Endodermal cell (in vitro differentiated cells): ENCODE data around the gene ARHGAP6. TPM values are rescaled to one million over a fixed set of nuclear protein-coding genes. Genes with fewer than 3 reads are reported as not detected.

Source experiments
- DNase-seq: peaks from one replicate; pipeline ENCODE4 v3.0.0-alpha.2; 2017
- H3K27ac ChIP-seq: 2 replicates; pipeline ENCODE4 v1.5.1; 2013; ENCODE audit warnings: mild to moderate bottlenecking, low read depth, low read length, moderate library complexity
- H3K27me3 ChIP-seq: 2 replicates; pipeline ENCODE4 v1.6.1; 2013; ENCODE audit warnings: mild to moderate bottlenecking, low read length, moderate library complexity; ENCODE audit not compliant: insufficient read depth, control insufficient read depth, poor library complexity, severe bottlenecking
- H3K36me3 ChIP-seq: 2 replicates; pipeline ENCODE4 v1.7.0; 2013; ENCODE audit warnings: mild to moderate bottlenecking, low read length, moderate library complexity; ENCODE audit not compliant: control insufficient read depth, insufficient read depth
- H3K4me1 ChIP-seq: one replicate; pipeline ENCODE4 v1.7.0; 2013; ENCODE audit warnings: low read length; ENCODE audit not compliant: control insufficient read depth, insufficient read depth
- H3K4me3 ChIP-seq: 2 replicates; pipeline ENCODE4 v1.5.1; 2013; ENCODE audit warnings: mild to moderate bottlenecking, low read length, moderate library complexity
- H3K9ac ChIP-seq: 2 replicates; pipeline ENCODE4 v1.6.1; 2013; ENCODE audit warnings: mild to moderate bottlenecking, low read length, moderate library complexity; ENCODE audit not compliant: poor library complexity, severe bottlenecking; ENCODE audit errors: extremely low read depth
- H3K9me3 ChIP-seq: 2 replicates; pipeline ENCODE4 v1.6.1; 2013; ENCODE audit warnings: mild to moderate bottlenecking, low read length, moderate library complexity; ENCODE audit not compliant: control insufficient read depth
- H3K27ac Mint-ChIP-seq: 2 replicates; pipeline ENCODE4 v1.8.0; 2020; ENCODE audit warnings: mixed read lengths
- H3K27me3 Mint-ChIP-seq: 2 replicates; pipeline ENCODE4 v1.8.0; 2021; ENCODE audit warnings: mild to moderate bottlenecking, mixed read lengths; ENCODE audit not compliant: insufficient read depth
- H3K36me3 Mint-ChIP-seq: 2 replicates; pipeline ENCODE4 v1.8.0; 2020; ENCODE audit warnings: low read depth, mixed read lengths
- H3K4me1 Mint-ChIP-seq: 2 replicates; pipeline ENCODE4 v1.8.0; 2020; ENCODE audit warnings: mixed read lengths
- H3K4me3 Mint-ChIP-seq: 2 replicates; pipeline ENCODE4 v1.8.0; 2020; ENCODE audit warnings: mild to moderate bottlenecking, moderate library complexity, mixed read lengths
- H3K9me3 Mint-ChIP-seq: 2 replicates; pipeline ENCODE4 v1.8.0; 2020; ENCODE audit warnings: mild to moderate bottlenecking, mixed read lengths
- CTCF ChIP-seq: fragments of 200-600 bp; sonication (generic); conservative IDR thresholded peaks from 2 replicates; pipeline ENCODE4 v1.5.0; 2021; ENCODE audit warnings: antibody characterized with exemption, mild to moderate bottlenecking
- WGBS, 2 experiments: methylation state at CpG; one replicate each; pipeline versions ENCODE4 v1.1.5 to v1.1.7; 2013; ENCODE audit warnings: missing lambda C conversion rate in 2 of 2, mixed read lengths in 1 of 2; ENCODE audit not compliant: insufficient coverage in 1 of 2, insufficient read length in 1 of 2; 5-methylcytosine and 5-hydroxymethylcytosine counted together
- total RNA-seq, 2 donors: library from RNA; stranded (reverse); fragmentation: NEBNext Ultra II Directional in 1 of 2; extraction: Animal tissue kit (Norgen Biotek cat#: 25700) in 1 of 2; gene quantifications; 2 replicates in 1 of 2; 3 replicates in 1 of 2; pipeline ENCODE4 v1.2.1, GENCODE V29; 2021

The ARHGAP6 gene
- total RNA-seq, 2 donors from 2014 or later, result 0.48 to 0.73 TPM

GRCh38 chrX:11190745-11191510 is 474.8 kb downstream of the ARHGAP6 start:
- peaks cover 38% of the 10 kb centered on the region for H3K27me3 Mint-ChIP-seq
- H3K27ac Mint-ChIP-seq, result no peak overlapping the region
- Histone ChIP-seq H3K36me3 (no peaks in the 10 kb centered on the region), H3K9ac (no peak overlapping the region), H3K27me3 (peaks cover 75% of the 10 kb centered on the region), H3K27ac (no peak overlapping the region), H3K4me3 (no peak overlapping the region), H3K4me1 (no peaks in the 10 kb centered on the region), H3K9me3 (no peaks in the 10 kb centered on the region)
- no peak for DNase-seq
- WGBS, 2 experiments, result 91 to 95% methylated on average over 3 to 8 of the region's 8 CpGs
- H3K4me1 Mint-ChIP-seq, result no peaks in the 10 kb centered on the region
- peaks cover 45% of the 10 kb centered on the region for H3K9me3 Mint-ChIP-seq
- H3K36me3 Mint-ChIP-seq, result no peaks in the 10 kb centered on the region
- no peak for TF ChIP-seq CTCF
- H3K4me3 Mint-ChIP-seq, result no peak overlapping the region

- Histone ChIP-seq H3K4me3 (no peak overlapping the region), H3K36me3 (no peaks in the 10 kb centered on the region), H3K9me3 (no peaks in the 10 kb centered on the region), H3K27me3 (peaks cover 76% of the 10 kb centered on the region), H3K27ac (no peak overlapping the region), H3K4me1 (no peaks in the 10 kb centered on the region), H3K9ac (no peak overlapping the region)
- DNase-seq, result no peak
- Mint-ChIP-seq H3K4me1 (no peaks in the 10 kb centered on the region), H3K9me3 (peaks cover 37% of the 10 kb centered on the region), H3K36me3 (no peaks in the 10 kb centered on the region), H3K27ac (no peak overlapping the region), H3K4me3 (no peak overlapping the region), H3K27me3 (peaks cover 36% of the 10 kb centered on the region)
- 75% methylated on average over 1 of the region's 1 CpG; no CpG with 5 or more reads in 1 of the 2 experiments for WGBS, 2 experiments
- TF ChIP-seq CTCF, result no peak
Measured at GRCh38 chrX:11189097-11189496, 476.6 kb downstream of the ARHGAP6 start.

- TF ChIP-seq CTCF, result no peak
- H3K36me3 ChIP-seq, result no peaks in the 10 kb centered on the region
- H3K9me3 ChIP-seq, result no peaks in the 10 kb centered on the region
- peaks cover 37% of the 10 kb centered on the region for H3K27me3 Mint-ChIP-seq
- no peak overlapping the region for H3K4me3 ChIP-seq
- H3K4me1 ChIP-seq, result no peaks in the 10 kb centered on the region
- no peak overlapping the region for H3K27ac Mint-ChIP-seq
- H3K36me3 Mint-ChIP-seq, result no peaks in the 10 kb centered on the region
- no peaks in the 10 kb centered on the region for H3K4me1 Mint-ChIP-seq
- no peak overlapping the region for H3K27ac ChIP-seq
- WGBS, 2 experiments, result 98% methylated on average over 5 of the region's 7 CpGs; no CpG with 5 or more reads in 1 of the 2 experiments
- no peak for DNase-seq
- H3K4me3 Mint-ChIP-seq, result no peak overlapping the region
- H3K9me3 Mint-ChIP-seq, result peaks cover 33% of the 10 kb centered on the region
- H3K9ac ChIP-seq, result no peak overlapping the region
- H3K27me3 ChIP-seq, result peaks cover 76% of the 10 kb centered on the region
Measured at GRCh38 chrX:11188664-11189063, 477.1 kb downstream of the ARHGAP6 start.
